K562 (cell line): ENCODE results near the gene CD84. TPM values are rescaled to one million over a fixed set of nuclear protein-coding genes. Genes with fewer than 3 reads are reported as not detected.
A peak's percentile ranks its signal among the peaks of the same experiment; 100 is the strongest.

Source experiments
- BCOR ChIP-seq: fragments of 450-650 bp; IDR thresholded peaks from 2 replicates; pipeline ENCODE4 v1.6.1; 2016
- BHLHE40 ChIP-seq: IDR thresholded peaks from 2 replicates; pipeline ENCODE4 v1.6.1; 2011; ENCODE audit warnings: low read length, improper control_type of control experiment
- BRD9 ChIP-seq: fragments of 450-650 bp; IDR thresholded peaks from 2 replicates; pipeline ENCODE4 v1.6.1; 2018; ENCODE audit warnings: low read depth; ENCODE audit not compliant: partially characterized antibody
- CBFA2T2 ChIP-seq: fragments of 450-650 bp; conservative IDR thresholded peaks from 2 replicates; pipeline ENCODE4 v1.6.1; 2017; ENCODE audit warnings: mild to moderate bottlenecking
- CBX5 ChIP-seq: IDR thresholded peaks from 2 replicates; pipeline ENCODE4 v1.6.1; 2014; ENCODE audit warnings: low read depth, borderline replicate concordance
- CC2D1A ChIP-seq: fragments of 450-650 bp; IDR thresholded peaks from 2 replicates; pipeline ENCODE4 v1.6.1; 2017; ENCODE audit warnings: mild to moderate bottlenecking
- CCNT2 ChIP-seq: IDR thresholded peaks from 2 replicates; pipeline ENCODE4 v1.6.1; 2011; ENCODE audit warnings: borderline replicate concordance, low read depth, mild to moderate bottlenecking, moderate library complexity, mixed read lengths, low read length; ENCODE audit not compliant: insufficient read length; ENCODE audit errors: extremely low read depth
- CEBPG ChIP-seq, 3 experiments: fragments of 200-800 bp in 1 of 3; sonication (Bioruptor generic) in 1 of 3; sonication (generic) in 1 of 3; formaldehyde crosslinking in 1 of 3; IDR thresholded peaks in 2 of 3; conservative IDR thresholded peaks in 1 of 3; 2 replicates each; pipeline versions ENCODE4 v1.6.1 to v1.8.0; 2016 to 2022; ENCODE audit warnings: missing compliant biosample characterization in 2 of 3, missing genetic modification characterization in 2 of 3, mild to moderate bottlenecking in 1 of 3, missing genetic modification reagents in 1 of 3
- E2F8 ChIP-seq: fragments of 450-650 bp; IDR thresholded peaks from 2 replicates; pipeline ENCODE4 v1.7.1; 2018; ENCODE audit warnings: mild to moderate bottlenecking, low read depth; ENCODE audit not compliant: partially characterized antibody
- EZH2 ChIP-seq: IDR thresholded peaks from 2 replicates; pipeline ENCODE4 v1.6.1; 2012; ENCODE audit warnings: low read depth, mild to moderate bottlenecking, inconsistent platforms, low read length, borderline replicate concordance
- HDAC6 ChIP-seq: IDR thresholded peaks from 2 replicates; pipeline ENCODE4 v1.6.1; 2012; ENCODE audit warnings: low read depth, mild to moderate bottlenecking, control low read depth, inconsistent platforms, low read length, moderate library complexity
- NCOA6 ChIP-seq: fragments of 450-650 bp; IDR thresholded peaks from 2 replicates; pipeline ENCODE4 v1.6.1; 2017; ENCODE audit warnings: mild to moderate bottlenecking
- NR2C2 ChIP-seq, 2 experiments: fragments of 200-800 bp in 1 of 2; sonication (Bioruptor generic) in 1 of 2; sonication (generic) in 1 of 2; formaldehyde crosslinking in 1 of 2; IDR thresholded peaks; 2 replicates each; pipeline versions ENCODE4 v1.6.1 to v1.8.0; 2016 to 2022; ENCODE audit warnings: mild to moderate bottlenecking in 1 of 2, missing compliant biosample characterization in 1 of 2, missing genetic modification characterization in 1 of 2, missing genetic modification reagents in 1 of 2
- PML ChIP-seq: IDR thresholded peaks from 2 replicates; pipeline ENCODE4 v1.6.1; 2012; ENCODE audit warnings: low read length, inconsistent platforms
- RFX7 ChIP-seq: fragments of 250-450 bp; sonication (Bioruptor Pico); IDR thresholded peaks from 2 replicates; pipeline ENCODE4 v1.5.1; 2021; ENCODE audit warnings: mild to moderate bottlenecking
- RHOXF2B ChIP-seq: fragments of 250-450 bp; sonication (Bioruptor Pico); conservative IDR thresholded peaks from 2 replicates; pipeline ENCODE4 v1.5.1; 2021
- SOX6 ChIP-seq: fragments of 450-650 bp; IDR thresholded peaks from 2 replicates; pipeline ENCODE4 v1.6.1; 2014; ENCODE audit warnings: mild to moderate bottlenecking
- ZBTB9 ChIP-seq: fragments of 450-650 bp; formaldehyde crosslinking; IDR thresholded peaks from 2 replicates; pipeline ENCODE4 v1.4.0; 2020; ENCODE audit warnings: mild to moderate bottlenecking, moderate library complexity
- ZNF224 ChIP-seq: sonication (generic); formaldehyde crosslinking; IDR thresholded peaks from 2 replicates; pipeline ENCODE4 v1.8.0; 2022; ENCODE audit warnings: mild to moderate bottlenecking, missing genetic modification reagents
- ZNF449 ChIP-seq: fragments of 250-450 bp; sonication (Bioruptor Pico); IDR thresholded peaks from 2 replicates; pipeline ENCODE4 v1.8.0; 2022; ENCODE audit warnings: moderate library complexity, mild to moderate bottlenecking, inconsistent platforms
- ZNF57 ChIP-seq: fragments of 450-650 bp; formaldehyde crosslinking; IDR thresholded peaks from 2 replicates; pipeline ENCODE4 v1.4.0; 2020; ENCODE audit warnings: mild to moderate bottlenecking, moderate library complexity
- ZNF586 ChIP-seq: fragments of 450-650 bp; formaldehyde crosslinking; conservative IDR thresholded peaks from 2 replicates; pipeline ENCODE4 v1.4.0; 2020; ENCODE audit warnings: mild to moderate bottlenecking, moderate library complexity
- ZNF695 ChIP-seq: fragments of 450-650 bp; formaldehyde crosslinking; IDR thresholded peaks from 2 replicates; pipeline ENCODE4 v1.4.0; 2020; ENCODE audit warnings: mild to moderate bottlenecking, moderate library complexity
- ZNF717 ChIP-seq: fragments of 250-450 bp; sonication (Bioruptor Pico); IDR thresholded peaks from 2 replicates; pipeline ENCODE4 v1.5.0; 2021
- ZNF766 ChIP-seq: fragments of 200-800 bp; sonication (Bioruptor generic); conservative IDR thresholded peaks from 2 replicates; pipeline ENCODE4 v1.6.1; 2016; ENCODE audit warnings: missing genetic modification characterization, missing compliant biosample characterization
- polyA plus RNA-seq, 8 experiments: library from polyadenylated mRNA; depleted of rRNA in 4 of 8; stranded (reverse) in 5 of 8; unstranded in 3 of 8; fragments of >200 nt; fragmentation: Nextera tagmentation in 2 of 8; fragmentation: Illumina TruSeq in 1 of 8; extraction: Ambion mirVana in 2 of 8; extraction: Trizol in 1 of 8; gene quantifications; 2 replicates each; pipeline versions ENCODE4 v1.2.1 to v1.2.3, GENCODE V29; 2011 to 2014; ENCODE audit warnings: inconsistent platforms in 1 of 8, missing spikeins in 1 of 8
- total RNA-seq, 7 experiments: library from RNA; depleted of rRNA in 6 of 7; stranded (reverse); fragments of >200 nt in 6 of 7; fragmentation: Illumina TruSeq in 2 of 7; extraction: Trizol in 2 of 7; gene quantifications; 2 replicates each; pipeline versions ENCODE4 v1.2.1 to v1.2.3, GENCODE V29; 2011 to 2021; ENCODE audit warnings: low replicate concordance in 1 of 7

Gene CD84
- total and polyA plus RNA-seq, 9 of the 15 experiments (the other 6 are each of a cell fraction or from before 2014, with no cell fraction given) = 0.82 to 6.8 (median 2.0) TPM

GRCh38 chr1:160550572-160551034, 28.7 kb downstream of the CD84 start (continued):
- no peak for TF ChIP-seq ZNF449 (CRISPR knock-in tag)
- no peak for TF ChIP-seq RFX7 (CRISPR knock-in tag)
- no peak for TF ChIP-seq EZH2
- TF ChIP-seq ZBTB9 = peak; percentile 74; the same call in 1 of the 2 replicates
- 0 out of 2 replicates have a peak, but pooled peaks have one; percentile 12 for TF ChIP-seq SOX6
- TF ChIP-seq BCOR = no peak
- no peak for TF ChIP-seq CBX5
- peak; percentile 52 for TF ChIP-seq BRD9
- no peak for TF ChIP-seq PML
- no peak for TF ChIP-seq ZNF224
- TF ChIP-seq ZNF57 (CRISPR knock-in tag) = no peak
- TF ChIP-seq CC2D1A = no peak
- TF ChIP-seq E2F8 = no peak
- TF ChIP-seq HDAC6 = no peak
- no peak for TF ChIP-seq RHOXF2B
- no peak for TF ChIP-seq CCNT2
- peak; percentile 91 for TF ChIP-seq CEBPG (CRISPR knock-in tag; IDR thresholded peaks at IDR 0.05)
- TF ChIP-seq CEBPG (tag; conservative IDR thresholded peaks at IDR 0.05 in 1 of 2, IDR thresholded peaks at IDR 0.05 in 1 of 2) = peak; percentile 92 to 99
- TF ChIP-seq ZNF717 = no peak
- TF ChIP-seq ZNF695 = no peak
- peak; percentile 94 for TF ChIP-seq ZNF766
- no peak for TF ChIP-seq NCOA6
- TF ChIP-seq BHLHE40 = no peak
- no peak for TF ChIP-seq ZNF586 (CRISPR knock-in tag)
- TF ChIP-seq NR2C2 (CRISPR knock-in tag; IDR thresholded peaks at IDR 0.05) = no peak
- peak; percentile 67; the same call in 1 of the 2 replicates for TF ChIP-seq NR2C2 (tag; IDR thresholded peaks at IDR 0.05)
- no peak for TF ChIP-seq CBFA2T2
